Neural cell (in vitro differentiated cells): ENCODE data around the gene ZFP69B. TPM values are rescaled to one million over a fixed set of nuclear protein-coding genes. Genes with fewer than 3 reads are reported as not detected.

Experiments
- H2AFZ ChIP-seq: fragments of 200-600, 300-800 bp; sonication (generic), shearing (Covaris generic); 2 replicates; pipeline ENCODE4 v1.6.0; 2014; ENCODE audit warnings: low read depth, mild to moderate bottlenecking, antibody characterized with exemption, low read length, moderate library complexity
- H3F3A ChIP-seq: fragments of 200-600 bp; shearing (Covaris generic); 2 replicates; pipeline ENCODE4 v1.6.1; 2016; ENCODE audit warnings: mild to moderate bottlenecking, moderate library complexity, mixed read lengths, antibody characterized with exemption, low read length; ENCODE audit not compliant: insufficient read depth, poor library complexity, severe bottlenecking
- H3K27ac ChIP-seq: fragments of 200-600, 300-800 bp; sonication (generic), shearing (Covaris generic); 2 replicates; pipeline ENCODE4 v1.5.1; 2014; ENCODE audit warnings: mild to moderate bottlenecking, low read length, moderate library complexity
- H3K27me3 ChIP-seq: fragments of 300-800, 200-600 bp; sonication (generic), shearing (Covaris generic); 2 replicates; pipeline ENCODE4 v1.6.0; 2014; ENCODE audit warnings: mild to moderate bottlenecking, low read depth, low read length, moderate library complexity; ENCODE audit not compliant: insufficient read depth
- H3K36me3 ChIP-seq: fragments of 300-800, 200-600 bp; sonication (generic), shearing (Covaris generic); 2 replicates; pipeline ENCODE4 v1.5.1; 2014; ENCODE audit warnings: mild to moderate bottlenecking, antibody characterized with exemption, low read length, moderate library complexity; ENCODE audit not compliant: insufficient read depth
- H3K4me2 ChIP-seq: fragments of 300-800, 200-600 bp; sonication (generic), shearing (Covaris generic); 2 replicates; pipeline ENCODE4 v1.6.0; 2014; ENCODE audit warnings: mild to moderate bottlenecking, low read length
- H3K4me3 ChIP-seq: fragments of 300-800, 200-600 bp; sonication (generic), shearing (Covaris generic); 2 replicates; pipeline ENCODE4 v1.5.1; 2014; ENCODE audit warnings: mild to moderate bottlenecking, low read length, moderate library complexity
- H3K79me2 ChIP-seq: fragments of 200-600 bp; shearing (Covaris generic); replicated peaks from 2 replicates; pipeline ENCODE4 v1.6.0; 2014; ENCODE audit warnings: mild to moderate bottlenecking, low read length, moderate library complexity; ENCODE audit not compliant: insufficient read depth
- H3K9ac ChIP-seq: fragments of 300-800, 200-600 bp; sonication (generic), shearing (Covaris generic); 2 replicates; pipeline ENCODE4 v1.6.1; 2016; ENCODE audit warnings: mild to moderate bottlenecking, low read length, mixed read lengths
- H3K9me2 ChIP-seq: fragments of 200-600 bp; shearing (Covaris generic); 2 replicates; pipeline ENCODE4 v1.6.1; 2016; ENCODE audit warnings: mild to moderate bottlenecking, low read length, mixed read lengths; ENCODE audit not compliant: insufficient read depth
- H3K9me3 ChIP-seq: fragments of 200-600, 300-800 bp; sonication (generic), shearing (Covaris generic); 2 replicates; pipeline ENCODE4 v1.6.1; 2016; ENCODE audit warnings: mild to moderate bottlenecking, mixed run types, low read length, moderate library complexity, mixed read lengths
- H4K20me1 ChIP-seq: fragments of 200-600 bp; shearing (Covaris generic); 2 replicates; pipeline ENCODE4 v1.6.1; 2016; ENCODE audit warnings: mild to moderate bottlenecking, mixed run types; ENCODE audit not compliant: insufficient read depth
- EP300 ChIP-seq: fragments of 450-650 bp; conservative IDR thresholded peaks from 2 replicates; pipeline ENCODE4 v1.6.1; 2014; ENCODE audit warnings: antibody characterized with exemption, mild to moderate bottlenecking, moderate library complexity; ENCODE audit not compliant: poor library complexity, severe bottlenecking
- EZH2 ChIP-seq: fragments of 200-600, 300-800 bp; shearing (Covaris generic), sonication (generic); IDR thresholded peaks from 2 replicates; pipeline ENCODE4 v1.6.1; 2014; ENCODE audit warnings: antibody characterized with exemption, low read length, borderline replicate concordance, mild to moderate bottlenecking; ENCODE audit not compliant: insufficient read depth, poor library complexity, severe bottlenecking
- MXI1 ChIP-seq: fragments of 450-650 bp; conservative IDR thresholded peaks from 2 replicates; pipeline ENCODE4 v1.6.1; 2014; ENCODE audit warnings: antibody characterized with exemption, mild to moderate bottlenecking; ENCODE audit not compliant: poor library complexity, severe bottlenecking
- POLR2AphosphoS5 ChIP-seq: IDR thresholded peaks from 2 replicates; pipeline ENCODE4 v1.6.1; 2012
- RAD21 ChIP-seq: fragments of 450-650 bp; conservative IDR thresholded peaks from 2 replicates; pipeline ENCODE4 v1.6.1; 2014; ENCODE audit warnings: antibody characterized with exemption, mild to moderate bottlenecking, moderate library complexity
- SMC3 ChIP-seq: fragments of 450-650 bp; conservative IDR thresholded peaks from 2 replicates; pipeline ENCODE4 v1.6.1; 2014; ENCODE audit warnings: antibody characterized with exemption, mild to moderate bottlenecking, moderate library complexity; ENCODE audit not compliant: poor library complexity
- TAF1 ChIP-seq: IDR thresholded peaks from 2 replicates; pipeline ENCODE4 v1.6.1; 2012; ENCODE audit warnings: low read depth
- polyA plus RNA-seq: library from polyadenylated mRNA; depleted of rRNA; stranded (reverse); fragments of >200 nt; gene quantifications from 2 replicates; pipeline ENCODE4 v1.2.3, GENCODE V29; 2014
- TF ChIP-seq, protein P1 (sequence below): IDR thresholded peaks from 2 replicates; pipeline ENCODE4 v1.6.1; 2012; ENCODE audit warnings: borderline replicate concordance
- TF ChIP-seq, protein P2 (sequence below): fragments of 450-650 bp; IDR thresholded peaks from 2 replicates; pipeline ENCODE4 v1.5.1; 2014; ENCODE audit warnings: antibody characterized with exemption, mild to moderate bottlenecking, moderate library complexity; ENCODE audit not compliant: poor library complexity, severe bottlenecking

The ZFP69B gene
- polyA plus RNA-seq, 1 donor from 2014 or later, result 21.6 TPM

DNA sequence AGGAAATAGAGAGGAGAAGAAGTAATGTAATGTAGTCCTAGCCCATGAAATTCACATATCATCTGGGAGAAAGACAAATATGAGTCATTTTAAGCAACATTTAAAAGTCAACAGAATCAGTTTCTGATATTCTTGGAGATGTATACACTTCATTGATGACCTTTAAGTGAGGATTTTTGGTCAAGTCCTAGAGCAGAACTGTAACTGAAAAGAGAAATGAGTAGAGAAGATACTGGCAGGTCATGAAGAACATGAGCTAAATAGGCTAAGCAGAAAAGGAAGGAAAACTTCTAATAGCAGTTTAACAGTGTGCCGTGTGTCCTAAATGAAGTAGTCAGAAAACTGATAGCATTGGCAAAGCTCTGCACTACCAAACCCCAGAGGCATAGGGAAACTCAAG, 4.6 kb downstream of the ZFP69B start:
- peaks cover 62% of the 10 kb centered on the region for H3K36me3 ChIP-seq
- no peak overlapping the region for H3K27ac ChIP-seq
- H4K20me1 ChIP-seq, result no peaks in the 10 kb centered on the region
- H3K9me2 ChIP-seq, result no peaks in the 10 kb centered on the region
- H3K4me3 ChIP-seq, result no peak overlapping the region
- no peaks in the 10 kb centered on the region for H3K27me3 ChIP-seq
- no peak for TF ChIP-seq RAD21
- no peak for TF ChIP-seq SMC3
- TF ChIP-seq TAF1, result no peak
- TF ChIP-seq, protein P1, sequence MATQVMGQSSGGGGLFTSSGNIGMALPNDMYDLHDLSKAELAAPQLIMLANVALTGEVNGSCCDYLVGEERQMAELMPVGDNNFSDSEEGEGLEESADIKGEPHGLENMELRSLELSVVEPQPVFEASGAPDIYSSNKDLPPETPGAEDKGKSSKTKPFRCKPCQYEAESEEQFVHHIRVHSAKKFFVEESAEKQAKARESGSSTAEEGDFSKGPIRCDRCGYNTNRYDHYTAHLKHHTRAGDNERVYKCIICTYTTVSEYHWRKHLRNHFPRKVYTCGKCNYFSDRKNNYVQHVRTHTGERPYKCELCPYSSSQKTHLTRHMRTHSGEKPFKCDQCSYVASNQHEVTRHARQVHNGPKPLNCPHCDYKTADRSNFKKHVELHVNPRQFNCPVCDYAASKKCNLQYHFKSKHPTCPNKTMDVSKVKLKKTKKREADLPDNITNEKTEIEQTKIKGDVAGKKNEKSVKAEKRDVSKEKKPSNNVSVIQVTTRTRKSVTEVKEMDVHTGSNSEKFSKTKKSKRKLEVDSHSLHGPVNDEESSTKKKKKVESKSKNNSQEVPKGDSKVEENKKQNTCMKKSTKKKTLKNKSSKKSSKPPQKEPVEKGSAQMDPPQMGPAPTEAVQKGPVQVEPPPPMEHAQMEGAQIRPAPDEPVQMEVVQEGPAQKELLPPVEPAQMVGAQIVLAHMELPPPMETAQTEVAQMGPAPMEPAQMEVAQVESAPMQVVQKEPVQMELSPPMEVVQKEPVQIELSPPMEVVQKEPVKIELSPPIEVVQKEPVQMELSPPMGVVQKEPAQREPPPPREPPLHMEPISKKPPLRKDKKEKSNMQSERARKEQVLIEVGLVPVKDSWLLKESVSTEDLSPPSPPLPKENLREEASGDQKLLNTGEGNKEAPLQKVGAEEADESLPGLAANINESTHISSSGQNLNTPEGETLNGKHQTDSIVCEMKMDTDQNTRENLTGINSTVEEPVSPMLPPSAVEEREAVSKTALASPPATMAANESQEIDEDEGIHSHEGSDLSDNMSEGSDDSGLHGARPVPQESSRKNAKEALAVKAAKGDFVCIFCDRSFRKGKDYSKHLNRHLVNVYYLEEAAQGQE, result no peak
- no peak overlapping the region for H2AFZ ChIP-seq
- no peak overlapping the region for H3K4me2 ChIP-seq
- H3K9ac ChIP-seq, result no peak overlapping the region
- H3K79me2 ChIP-seq, result peaks cover 37% of the 10 kb centered on the region
- peaks cover 43% of the 10 kb centered on the region for H3K9me3 ChIP-seq
- H3F3A ChIP-seq, result peaks cover 2% of the 10 kb centered on the region

DNA sequence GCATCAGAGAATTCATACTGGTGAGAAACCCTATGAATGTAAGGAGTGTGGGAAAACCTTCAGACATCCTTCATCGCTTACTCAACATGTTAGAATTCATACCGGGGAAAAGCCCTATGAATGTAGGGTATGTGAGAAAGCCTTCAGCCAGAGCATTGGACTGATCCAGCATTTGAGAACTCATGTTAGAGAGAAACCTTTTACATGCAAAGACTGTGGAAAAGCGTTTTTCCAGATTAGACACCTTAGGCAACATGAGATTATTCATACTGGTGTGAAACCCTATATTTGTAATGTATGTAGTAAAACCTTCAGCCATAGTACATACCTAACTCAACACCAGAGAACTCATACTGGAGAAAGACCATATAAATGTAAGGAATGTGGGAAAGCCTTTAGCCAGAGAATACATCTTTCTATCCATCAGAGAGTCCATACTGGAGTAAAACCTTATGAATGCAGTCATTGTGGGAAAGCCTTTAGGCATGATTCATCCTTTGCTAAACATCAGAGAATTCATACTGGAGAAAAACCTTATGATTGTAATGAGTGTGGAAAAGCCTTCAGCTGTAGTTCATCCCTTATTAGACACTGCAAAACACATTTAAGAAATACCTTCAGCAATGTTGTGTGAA, 12.8 kb downstream of the ZFP69B start:
- H3K9me2 ChIP-seq, result no peaks in the 10 kb centered on the region
- H3K9ac ChIP-seq, result no peak overlapping the region
- no peak for TF ChIP-seq TAF1
- H3K79me2 ChIP-seq, result no peaks in the 10 kb centered on the region
- no peak overlapping the region for H3K4me3 ChIP-seq
- H3K27ac ChIP-seq, result no peak overlapping the region
- H4K20me1 ChIP-seq, result no peaks in the 10 kb centered on the region
- H2AFZ ChIP-seq, result no peak overlapping the region
- H3K9me3 ChIP-seq, result peaks cover 83% of the 10 kb centered on the region
- H3K36me3 ChIP-seq, result peaks cover 84% of the 10 kb centered on the region
- H3F3A ChIP-seq, result no peaks in the 10 kb centered on the region
- H3K4me2 ChIP-seq, result no peak overlapping the region
- no peaks in the 10 kb centered on the region for H3K27me3 ChIP-seq

DNA sequence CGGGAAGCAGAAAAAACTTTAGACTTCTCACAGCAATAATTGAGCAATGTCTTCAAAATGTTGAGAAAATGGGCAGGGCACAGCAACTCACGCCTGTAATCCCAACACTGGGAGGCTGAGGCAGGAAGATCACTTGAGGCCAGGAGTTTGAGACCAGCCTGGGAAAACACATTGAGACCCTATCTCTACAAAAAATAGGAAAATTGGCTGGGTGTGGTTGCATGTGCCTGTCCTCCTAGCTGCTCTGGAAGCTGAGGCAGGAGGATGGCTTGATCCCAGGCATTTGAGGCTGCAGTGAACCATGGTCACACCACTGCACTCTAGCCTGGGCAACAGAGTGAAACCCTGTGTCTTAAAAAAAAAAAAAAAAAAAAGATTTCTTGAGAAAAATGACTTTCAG, 19.1 kb downstream of the ZFP69B start:
- TF ChIP-seq EZH2 (no peak), TAF1 (no peak), MXI1 (no peak), POLR2AphosphoS5 (no peak), RAD21 (no peak), SMC3 (no peak), EP300 (no peak)
- TF ChIP-seq, protein P2, sequence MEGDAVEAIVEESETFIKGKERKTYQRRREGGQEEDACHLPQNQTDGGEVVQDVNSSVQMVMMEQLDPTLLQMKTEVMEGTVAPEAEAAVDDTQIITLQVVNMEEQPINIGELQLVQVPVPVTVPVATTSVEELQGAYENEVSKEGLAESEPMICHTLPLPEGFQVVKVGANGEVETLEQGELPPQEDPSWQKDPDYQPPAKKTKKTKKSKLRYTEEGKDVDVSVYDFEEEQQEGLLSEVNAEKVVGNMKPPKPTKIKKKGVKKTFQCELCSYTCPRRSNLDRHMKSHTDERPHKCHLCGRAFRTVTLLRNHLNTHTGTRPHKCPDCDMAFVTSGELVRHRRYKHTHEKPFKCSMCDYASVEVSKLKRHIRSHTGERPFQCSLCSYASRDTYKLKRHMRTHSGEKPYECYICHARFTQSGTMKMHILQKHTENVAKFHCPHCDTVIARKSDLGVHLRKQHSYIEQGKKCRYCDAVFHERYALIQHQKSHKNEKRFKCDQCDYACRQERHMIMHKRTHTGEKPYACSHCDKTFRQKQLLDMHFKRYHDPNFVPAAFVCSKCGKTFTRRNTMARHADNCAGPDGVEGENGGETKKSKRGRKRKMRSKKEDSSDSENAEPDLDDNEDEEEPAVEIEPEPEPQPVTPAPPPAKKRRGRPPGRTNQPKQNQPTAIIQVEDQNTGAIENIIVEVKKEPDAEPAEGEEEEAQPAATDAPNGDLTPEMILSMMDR, result no peak
- TF ChIP-seq, protein P1, result no peak

More for the DNA sequence above, 19.1 kb downstream of the ZFP69B start:
- H3K27ac ChIP-seq, result no peak overlapping the region
- H2AFZ ChIP-seq, result no peak overlapping the region
- no peak overlapping the region for H3K9ac ChIP-seq
- H3K9me2 ChIP-seq, result no peaks in the 10 kb centered on the region
- no peaks in the 10 kb centered on the region for H3K27me3 ChIP-seq
- H3K79me2 ChIP-seq, result no peaks in the 10 kb centered on the region
- H3F3A ChIP-seq, result no peaks in the 10 kb centered on the region
- peaks cover 45% of the 10 kb centered on the region for H3K36me3 ChIP-seq
- H4K20me1 ChIP-seq, result no peaks in the 10 kb centered on the region
- H3K4me2 ChIP-seq, result no peak overlapping the region
- H3K4me3 ChIP-seq, result no peak overlapping the region
- H3K9me3 ChIP-seq, result peaks cover 46% of the 10 kb centered on the region
